ENCODE results near the gene KISS1R.
A peak's percentile ranks its signal among the peaks of the same experiment; 100 is the strongest.

The KISS1R gene

DNA sequence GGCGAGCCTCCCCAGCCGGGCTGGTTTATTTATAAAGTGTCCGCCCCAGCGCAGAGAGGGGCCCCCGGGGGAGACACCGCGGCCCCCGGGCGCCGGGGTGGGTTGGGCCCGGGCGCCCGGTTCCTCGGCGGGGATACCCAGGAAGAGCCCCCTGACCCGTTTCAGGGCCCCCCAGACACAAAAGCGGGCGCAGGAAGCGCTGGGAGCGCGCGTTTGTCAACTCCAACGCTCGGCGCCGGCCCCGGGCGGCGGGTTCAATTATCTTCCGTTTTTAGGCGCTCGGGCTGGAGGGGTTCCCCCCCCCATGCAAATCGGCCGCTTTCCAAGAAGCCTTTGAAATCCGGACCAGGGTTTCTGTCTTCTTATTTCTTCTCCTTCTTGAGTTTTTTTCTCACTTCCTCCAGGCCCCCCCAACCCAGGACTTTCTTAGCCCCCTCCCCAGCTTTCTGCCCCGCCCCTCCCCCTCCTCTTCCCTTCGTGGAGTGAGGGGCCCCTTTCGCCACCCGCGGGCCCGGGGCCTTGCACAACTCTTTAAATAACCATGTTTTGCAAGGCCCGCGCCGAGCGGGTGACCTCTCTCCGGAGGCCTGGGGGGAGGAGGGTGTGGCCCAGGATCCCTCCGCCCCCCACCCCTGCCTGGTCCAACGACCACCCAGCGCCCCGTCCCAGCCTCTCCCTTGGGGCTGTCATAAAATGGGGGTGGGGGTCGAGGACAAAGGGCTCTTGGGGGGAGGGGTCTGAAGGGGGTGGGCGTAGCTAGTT, 9.6 kb downstream of the KISS1R start:
- no peak overlapping the region for H3K27ac ChIP-seq (ENCODE audit: low read depth, low read length, poor library complexity, severe bottlenecking)

DNA sequence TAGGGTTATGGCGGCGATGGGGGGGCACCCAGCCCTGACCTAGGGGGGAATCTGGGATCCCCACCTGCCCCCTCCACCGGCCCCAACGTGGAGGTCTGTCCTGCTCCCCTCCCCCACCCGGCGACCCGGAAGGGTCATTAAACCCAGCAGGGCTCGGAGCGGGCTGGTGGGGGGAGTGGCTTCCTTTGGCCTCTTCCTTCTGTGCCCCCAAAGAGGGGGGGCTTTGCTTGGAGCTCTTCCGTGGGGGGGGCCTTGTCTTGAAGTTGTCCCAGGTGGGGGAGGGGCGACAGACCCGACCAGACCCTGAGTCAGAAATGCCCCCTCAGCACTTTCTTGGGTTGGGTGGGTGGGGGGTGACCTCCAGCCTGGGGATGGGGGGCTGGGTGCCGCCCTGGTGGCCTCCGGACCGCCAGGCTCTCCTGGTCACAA, 10.2 kb downstream of the KISS1R start:
- no peaks in the 10 kb centered on the region for H3K79me2 ChIP-seq (ENCODE audit: insufficient read depth, low read length)
- no peak overlapping the region for H3K4me2 ChIP-seq (ENCODE audit: low read length)
- H3K36me3 ChIP-seq (ENCODE audit: insufficient read depth, low read length) = no peaks in the 10 kb centered on the region
- no peak overlapping the region for H2AFZ ChIP-seq (ENCODE audit: low read length)
- no peaks in the 10 kb centered on the region for H3K9me2 ChIP-seq (ENCODE audit: low read depth, low read length)
- no peaks in the 10 kb centered on the region for H3F3A ChIP-seq (ENCODE audit: insufficient read depth, low read length)
- no peaks in the 10 kb centered on the region for H3K9me3 ChIP-seq (ENCODE audit: low read length)
- no peaks in the 10 kb centered on the region; the same call in none of the 2 replicates for H3K27me3 ChIP-seq (ENCODE audit: insufficient read depth, low read length)
- no peaks in the 10 kb centered on the region for H4K20me1 ChIP-seq (ENCODE audit: insufficient read depth, low read length)
- peaks cover 21% of the 10 kb centered on the region for H3K4me1 ChIP-seq (ENCODE audit: insufficient read depth, low read length, severe bottlenecking)
- TF ChIP-seq, protein P1, sequence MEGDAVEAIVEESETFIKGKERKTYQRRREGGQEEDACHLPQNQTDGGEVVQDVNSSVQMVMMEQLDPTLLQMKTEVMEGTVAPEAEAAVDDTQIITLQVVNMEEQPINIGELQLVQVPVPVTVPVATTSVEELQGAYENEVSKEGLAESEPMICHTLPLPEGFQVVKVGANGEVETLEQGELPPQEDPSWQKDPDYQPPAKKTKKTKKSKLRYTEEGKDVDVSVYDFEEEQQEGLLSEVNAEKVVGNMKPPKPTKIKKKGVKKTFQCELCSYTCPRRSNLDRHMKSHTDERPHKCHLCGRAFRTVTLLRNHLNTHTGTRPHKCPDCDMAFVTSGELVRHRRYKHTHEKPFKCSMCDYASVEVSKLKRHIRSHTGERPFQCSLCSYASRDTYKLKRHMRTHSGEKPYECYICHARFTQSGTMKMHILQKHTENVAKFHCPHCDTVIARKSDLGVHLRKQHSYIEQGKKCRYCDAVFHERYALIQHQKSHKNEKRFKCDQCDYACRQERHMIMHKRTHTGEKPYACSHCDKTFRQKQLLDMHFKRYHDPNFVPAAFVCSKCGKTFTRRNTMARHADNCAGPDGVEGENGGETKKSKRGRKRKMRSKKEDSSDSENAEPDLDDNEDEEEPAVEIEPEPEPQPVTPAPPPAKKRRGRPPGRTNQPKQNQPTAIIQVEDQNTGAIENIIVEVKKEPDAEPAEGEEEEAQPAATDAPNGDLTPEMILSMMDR (IDR thresholded peaks at IDR 0.05; ENCODE audit: low read length) = no peak
- no peak for TF ChIP-seq EZH2 (IDR thresholded peaks at IDR 0.05; ENCODE audit: borderline replicate concordance, low read length)
- no peak overlapping the region for H3K9ac ChIP-seq (ENCODE audit: low read length)
- H3K27ac ChIP-seq (ENCODE audit: low read depth, low read length, poor library complexity, severe bottlenecking) = no peak overlapping the region
- H3K4me3 ChIP-seq (ENCODE audit: low read depth, low read length, poor library complexity, severe bottlenecking) = no peak overlapping the region

More for the DNA sequence above, 9.6 kb downstream of the KISS1R start:
- H4K20me1 ChIP-seq (ENCODE audit: insufficient read depth, low read length) = no peaks in the 10 kb centered on the region
- H3K79me2 ChIP-seq (ENCODE audit: insufficient read depth, low read length) = no peaks in the 10 kb centered on the region
- no peaks in the 10 kb centered on the region for H3K9me2 ChIP-seq (ENCODE audit: low read depth, low read length)
- H3K36me3 ChIP-seq (ENCODE audit: insufficient read depth, low read length) = no peaks in the 10 kb centered on the region
- no peaks in the 10 kb centered on the region; the same call in none of the 2 replicates for H3K27me3 ChIP-seq (ENCODE audit: insufficient read depth, low read length)
- peak overlapping the region; percentile 64 for H3K4me3 ChIP-seq (ENCODE audit: low read depth, low read length, poor library complexity, severe bottlenecking)
- H3K9ac ChIP-seq (ENCODE audit: low read length) = peak overlapping the region; percentile 37; the same call in 1 of the 2 replicates
- H3K4me1 ChIP-seq (ENCODE audit: insufficient read depth, low read length, severe bottlenecking) = peaks cover 21% of the 10 kb centered on the region
- peak overlapping the region; percentile 84 for H3K4me2 ChIP-seq (ENCODE audit: low read length)
- H3F3A ChIP-seq (ENCODE audit: insufficient read depth, low read length) = no peaks in the 10 kb centered on the region
- H2AFZ ChIP-seq (ENCODE audit: low read length) = no peak overlapping the region
- no peaks in the 10 kb centered on the region for H3K9me3 ChIP-seq (ENCODE audit: low read length)
- TF ChIP-seq EZH2 (IDR thresholded peaks at IDR 0.05; ENCODE audit: borderline replicate concordance, low read length) = no peak
- TF ChIP-seq, protein P1 (IDR thresholded peaks at IDR 0.05; ENCODE audit: low read length) = no peak

DNA sequence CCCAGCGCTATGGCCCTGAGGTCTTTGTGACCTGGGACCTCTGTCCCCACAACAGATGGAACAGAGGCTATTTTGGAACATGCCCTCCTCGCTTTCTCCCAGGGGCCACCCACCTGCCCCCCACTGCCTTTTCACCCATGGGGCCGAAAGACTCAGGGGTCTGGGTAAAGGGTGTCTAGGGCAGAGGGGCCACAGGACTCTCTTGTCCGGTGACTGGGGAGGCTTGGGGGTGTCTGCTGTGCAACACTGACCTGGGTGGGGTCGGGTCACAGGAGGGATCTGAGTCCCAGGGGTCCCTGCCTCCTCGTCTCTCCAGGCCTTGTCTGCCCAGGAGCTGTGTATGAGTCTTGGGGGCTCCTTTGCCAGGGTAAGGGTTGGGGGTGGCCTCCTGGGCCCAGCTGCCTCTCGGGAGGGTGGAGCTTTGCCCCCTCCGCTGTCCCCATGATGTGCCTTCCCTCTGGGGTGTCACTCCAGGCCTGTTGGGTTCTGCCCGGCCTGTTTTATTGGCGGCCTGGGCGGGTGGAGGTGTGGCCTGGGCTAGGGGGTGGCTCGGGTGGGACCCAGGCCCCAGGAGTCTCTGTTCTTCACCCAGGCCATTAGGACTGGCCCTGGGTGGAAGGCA, 10.8 kb downstream of the KISS1R start:
- H2AFZ ChIP-seq (ENCODE audit: low read length) = no peak overlapping the region
- H3K9me2 ChIP-seq (ENCODE audit: low read depth, low read length) = no peaks in the 10 kb centered on the region
- no peak overlapping the region for H3K27ac ChIP-seq (ENCODE audit: low read depth, low read length, poor library complexity, severe bottlenecking)
- peaks cover 21% of the 10 kb centered on the region for H3K4me1 ChIP-seq (ENCODE audit: insufficient read depth, low read length, severe bottlenecking)
- no peaks in the 10 kb centered on the region for H3K9me3 ChIP-seq (ENCODE audit: low read length)
- H3K79me2 ChIP-seq (ENCODE audit: insufficient read depth, low read length) = no peaks in the 10 kb centered on the region
- no peak overlapping the region for H3K4me3 ChIP-seq (ENCODE audit: low read depth, low read length, poor library complexity, severe bottlenecking)
- no peaks in the 10 kb centered on the region for H3F3A ChIP-seq (ENCODE audit: insufficient read depth, low read length)
- no peak overlapping the region for H3K9ac ChIP-seq (ENCODE audit: low read length)
- peaks cover 2% of the 10 kb centered on the region for H3K27me3 ChIP-seq (ENCODE audit: insufficient read depth, low read length)
- H3K36me3 ChIP-seq (ENCODE audit: insufficient read depth, low read length) = no peaks in the 10 kb centered on the region
- no peak overlapping the region for H3K4me2 ChIP-seq (ENCODE audit: low read length)
- H4K20me1 ChIP-seq (ENCODE audit: insufficient read depth, low read length) = no peaks in the 10 kb centered on the region
- TF ChIP-seq EZH2 (IDR thresholded peaks at IDR 0.05; ENCODE audit: borderline replicate concordance, low read length) = no peak
- TF ChIP-seq, protein P1 (IDR thresholded peaks at IDR 0.05; ENCODE audit: low read length) = no peak
